Glomerular visceral epithelial cell (primary cell): ENCODE data around the gene RNASE8.

Source experiments
- DNase-seq: peaks from one replicate; pipeline ENCODE4 v3.0.0-alpha.2; 2016; ENCODE audit errors: extremely low spot score

Gene RNASE8

GRCh38 chr14:21092273-21093011 lies 34.8 kb downstream of the RNASE8 start:
- DNase-seq: peak; percentile 87

GRCh38 chr14:21093018-21093417 lies 35.4 kb downstream of the RNASE8 start:
- no peak for DNase-seq

- peak; percentile 81 for DNase-seq
Measured at GRCh38 chr14:21093769-21094681, 36.4 kb downstream of the RNASE8 start.

GRCh38 chr14:21095430-21096205 lies 38.0 kb downstream of the RNASE8 start:
- peak; percentile 51 for DNase-seq

- no peak for DNase-seq
Measured at GRCh38 chr14:21096438-21096837, 38.8 kb downstream of the RNASE8 start.

GRCh38 chr14:21096978-21097635 lies 39.5 kb downstream of the RNASE8 start:
- no peak for DNase-seq

- no peak for DNase-seq
Measured at GRCh38 chr14:21097636-21098075, 40.0 kb downstream of the RNASE8 start.

GRCh38 chr14:21098076-21098891 lies 40.7 kb downstream of the RNASE8 start, which contains the start of gene ZNF219:
TSS of gene ZNF219 (minus strand) at chr14:21098655. CDS start at chr14:21093591, 5,064 bp downstream.
- DNase-seq: peak; percentile 61

- no peak for DNase-seq
Measured at GRCh38 chr14:21098892-21099595, 41.4 kb downstream of the RNASE8 start.

GRCh38 chr14:21099596-21099985 lies 42.0 kb downstream of the RNASE8 start:
- no peak for DNase-seq

- DNase-seq: no peak
Measured at GRCh38 chr14:21100931-21101330, 43.3 kb downstream of the RNASE8 start, which contains the start of gene TMEM253. TSS of gene TMEM253 (plus strand) at chr14:21101066. CDS start at chr14:21101344, 278 bp downstream.

- no peak for DNase-seq
Measured at GRCh38 chr14:21101802-21102413, 44.3 kb downstream of the RNASE8 start.

- no peak for DNase-seq
Measured at GRCh38 chr14:21102521-21103410, 45.1 kb downstream of the RNASE8 start.

GRCh38 chr14:21103411-21103709 lies 45.7 kb downstream of the RNASE8 start:
- no peak for DNase-seq

GRCh38 chr14:21103710-21104447 lies 46.3 kb downstream of the RNASE8 start:
- DNase-seq: peak; percentile 95

- peak; percentile 81 for DNase-seq
Measured at GRCh38 chr14:21104448-21105060, 46.9 kb downstream of the RNASE8 start.

GRCh38 chr14:21105095-21105494 lies 47.5 kb downstream of the RNASE8 start:
- no peak for DNase-seq
